Measurements from ENCODE around the gene KNG1.

- TF ChIP-seq, protein P1, sequence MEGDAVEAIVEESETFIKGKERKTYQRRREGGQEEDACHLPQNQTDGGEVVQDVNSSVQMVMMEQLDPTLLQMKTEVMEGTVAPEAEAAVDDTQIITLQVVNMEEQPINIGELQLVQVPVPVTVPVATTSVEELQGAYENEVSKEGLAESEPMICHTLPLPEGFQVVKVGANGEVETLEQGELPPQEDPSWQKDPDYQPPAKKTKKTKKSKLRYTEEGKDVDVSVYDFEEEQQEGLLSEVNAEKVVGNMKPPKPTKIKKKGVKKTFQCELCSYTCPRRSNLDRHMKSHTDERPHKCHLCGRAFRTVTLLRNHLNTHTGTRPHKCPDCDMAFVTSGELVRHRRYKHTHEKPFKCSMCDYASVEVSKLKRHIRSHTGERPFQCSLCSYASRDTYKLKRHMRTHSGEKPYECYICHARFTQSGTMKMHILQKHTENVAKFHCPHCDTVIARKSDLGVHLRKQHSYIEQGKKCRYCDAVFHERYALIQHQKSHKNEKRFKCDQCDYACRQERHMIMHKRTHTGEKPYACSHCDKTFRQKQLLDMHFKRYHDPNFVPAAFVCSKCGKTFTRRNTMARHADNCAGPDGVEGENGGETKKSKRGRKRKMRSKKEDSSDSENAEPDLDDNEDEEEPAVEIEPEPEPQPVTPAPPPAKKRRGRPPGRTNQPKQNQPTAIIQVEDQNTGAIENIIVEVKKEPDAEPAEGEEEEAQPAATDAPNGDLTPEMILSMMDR (IDR thresholded peaks at IDR 0.05) = no peak
- TF ChIP-seq POLR2A (IDR thresholded peaks at IDR 0.05) = no peak
Observed at GRCh38 chr3:186680869-186681268, 36.3 kb upstream of the KNG1 start.
